AG20443 (cell line): Measurements from ENCODE around the gene MTUS2.

Experiments
- DNase-seq: peaks from one replicate; pipeline ENCODE4 v3.0.0; 2012; ENCODE audit warnings: low spot score, mixed read lengths

MTUS2 gene

DNA sequence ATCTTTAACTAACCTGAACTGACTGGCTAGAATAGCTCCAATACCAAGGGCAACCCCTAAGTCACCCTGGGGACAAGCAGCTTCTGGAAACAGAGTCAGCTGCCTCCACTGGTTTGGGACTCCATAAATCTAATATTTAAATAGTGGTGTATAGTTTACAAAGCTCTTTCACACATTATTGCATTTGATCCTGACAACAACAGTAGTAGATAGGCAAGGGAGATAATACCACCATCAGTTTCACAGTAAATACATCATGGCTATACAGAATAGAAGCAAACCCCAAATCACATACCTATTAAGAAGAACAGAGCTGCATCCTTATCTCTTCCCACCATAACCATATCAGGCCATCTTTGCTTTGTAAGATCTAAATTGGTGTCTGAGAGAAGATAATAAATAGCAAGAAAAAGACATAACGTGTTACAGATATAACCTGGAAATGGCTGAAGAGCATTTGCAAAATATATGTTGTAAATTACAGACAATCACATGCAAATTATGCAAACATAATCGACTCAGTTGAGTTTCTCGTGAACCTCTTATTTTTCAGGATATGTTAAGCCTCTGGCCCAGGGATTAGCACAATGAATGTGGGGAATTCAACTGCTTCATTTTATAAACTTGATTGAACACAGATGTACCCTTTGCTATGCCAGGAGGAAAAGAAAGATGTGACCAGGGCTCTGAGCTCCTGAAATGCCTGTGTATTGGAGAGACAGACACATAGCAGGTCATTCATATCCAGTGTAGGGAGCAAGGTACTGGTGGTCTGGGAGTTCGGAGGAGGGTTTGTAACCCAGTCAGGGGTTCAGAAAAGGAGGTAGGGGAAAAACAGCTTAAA is 632.9 kb downstream of the MTUS2 start:
- peak; percentile 54 for DNase-seq

DNA sequence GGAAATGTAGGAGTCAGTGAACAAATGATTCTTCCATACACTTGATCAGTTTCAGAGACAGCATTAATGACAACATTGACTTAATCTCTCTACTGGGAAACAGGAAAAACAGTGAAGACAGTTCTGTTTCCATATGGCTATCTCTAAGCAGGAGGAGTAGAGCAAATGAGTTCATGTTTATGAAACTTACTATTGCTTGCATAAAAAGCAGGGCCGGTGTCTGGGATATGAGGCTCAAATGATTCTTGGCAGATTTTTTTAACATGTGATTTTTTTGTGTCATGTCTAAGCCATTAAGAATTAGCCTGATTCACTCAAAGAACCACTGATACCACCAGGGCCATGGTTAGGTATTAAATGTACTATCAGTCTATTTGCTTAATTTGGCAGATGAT is 633.5 kb downstream of the MTUS2 start:
- no peak for DNase-seq

DNA sequence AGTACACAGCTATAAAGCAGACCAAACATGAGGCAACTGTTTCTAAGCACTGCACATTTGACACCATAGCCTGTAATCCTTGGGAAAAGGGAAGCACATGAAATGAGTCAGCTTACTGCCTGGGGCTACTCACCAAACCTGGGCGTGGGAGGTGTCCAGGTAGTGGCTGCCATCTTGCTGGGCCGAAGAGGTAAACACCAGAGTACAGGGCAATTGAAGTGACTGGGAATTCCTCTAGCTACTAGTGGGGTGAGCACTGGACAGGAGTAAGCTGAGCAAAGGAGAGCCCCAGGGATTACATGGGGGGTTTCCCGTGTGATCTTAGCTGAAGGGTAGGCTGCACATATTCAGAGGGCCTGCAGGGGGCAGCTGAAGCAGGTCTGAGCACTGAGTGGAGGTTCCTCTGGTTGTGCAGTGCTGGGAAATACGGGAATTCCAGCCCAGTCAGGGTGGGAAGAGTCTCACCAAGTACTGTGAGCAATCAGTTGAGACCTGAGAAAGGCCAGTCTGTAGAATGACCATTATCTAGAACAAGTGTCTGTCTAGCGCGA is 634.9 kb downstream of the MTUS2 start:
- no peak for DNase-seq

DNA sequence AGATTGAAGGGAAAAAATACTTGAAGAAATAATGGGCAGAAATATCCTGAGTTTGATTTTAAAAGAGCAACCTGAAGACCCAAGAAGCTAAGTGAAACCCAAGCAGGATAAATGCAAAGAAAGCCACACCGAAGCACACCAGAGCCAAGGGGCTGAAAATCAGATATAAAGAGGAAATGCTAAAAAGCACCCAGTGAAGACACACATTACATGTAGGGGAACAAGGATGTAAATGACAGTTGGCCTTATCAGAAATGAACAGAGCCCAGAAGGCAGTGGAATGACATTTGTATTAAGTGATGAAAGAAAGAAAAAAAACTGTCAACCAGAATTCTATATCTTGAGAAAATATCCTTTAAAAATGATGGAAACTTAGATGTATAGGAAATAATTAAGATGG is 636.3 kb downstream of the MTUS2 start:
- DNase-seq: no peak

DNA sequence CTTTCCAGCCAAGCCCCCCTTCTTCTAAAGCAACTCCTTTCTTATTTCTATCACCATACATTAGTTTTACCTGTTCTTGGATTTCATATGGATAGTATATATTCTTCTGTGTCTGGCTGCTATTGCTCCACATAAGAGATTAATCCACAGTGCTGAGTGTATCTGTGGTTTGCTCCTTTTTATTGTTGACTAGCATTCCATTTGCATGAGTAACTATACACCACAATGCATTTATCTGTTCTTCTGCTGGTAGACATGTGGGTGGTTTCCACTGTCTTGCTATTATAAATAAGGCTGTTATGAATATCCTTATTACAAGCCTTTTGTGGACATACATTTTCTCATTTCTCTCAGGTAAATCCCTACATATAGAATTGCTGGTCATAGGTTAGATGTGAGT is 637.2 kb downstream of the MTUS2 start:
- DNase-seq: peak; percentile 76

DNA sequence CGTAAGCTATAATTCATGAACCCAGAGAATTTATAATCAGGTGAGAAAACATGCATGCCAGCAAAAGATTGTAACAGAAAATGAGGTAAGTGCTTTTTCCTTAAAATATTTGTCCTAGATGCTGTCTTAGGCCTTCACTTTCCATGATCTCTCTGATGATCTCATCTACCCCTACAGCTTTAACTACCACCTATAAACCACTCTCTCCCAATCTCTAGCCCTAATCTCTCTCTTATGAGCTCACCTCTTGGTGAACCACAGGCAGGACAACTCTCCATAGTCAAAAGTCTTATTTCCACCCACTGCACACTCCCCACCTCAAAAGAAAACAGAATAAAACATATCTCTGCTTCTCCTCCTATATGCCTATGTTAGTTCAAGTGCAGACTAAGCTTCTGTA is 638.3 kb downstream of the MTUS2 start:
- DNase-seq: no peak

DNA sequence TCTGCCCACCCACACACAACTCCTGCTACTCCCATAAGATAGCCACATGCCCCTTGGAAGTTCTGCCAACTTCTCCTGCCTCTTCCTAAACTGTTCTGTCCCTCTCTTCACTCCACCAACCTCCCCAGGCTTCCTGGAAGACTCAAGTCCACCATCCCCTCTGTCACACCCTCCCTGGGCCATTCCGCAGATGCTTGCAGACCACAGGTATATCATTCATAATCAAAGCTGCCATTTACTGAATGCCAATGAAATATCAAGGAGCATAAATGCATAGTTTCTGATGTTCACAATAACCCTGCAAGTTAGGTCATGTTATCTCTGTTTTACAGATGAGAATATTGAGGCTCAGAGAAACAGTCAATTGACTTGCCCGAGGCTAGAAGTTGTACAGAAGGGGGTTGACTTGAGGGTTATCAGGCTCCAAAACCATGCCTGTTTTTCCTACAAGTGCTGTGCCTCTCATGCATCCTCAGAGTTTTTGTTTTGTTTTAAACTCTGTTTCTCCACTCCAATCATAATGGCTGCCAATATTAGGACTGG is 639.7 kb downstream of the MTUS2 start:
- no peak for DNase-seq

DNA sequence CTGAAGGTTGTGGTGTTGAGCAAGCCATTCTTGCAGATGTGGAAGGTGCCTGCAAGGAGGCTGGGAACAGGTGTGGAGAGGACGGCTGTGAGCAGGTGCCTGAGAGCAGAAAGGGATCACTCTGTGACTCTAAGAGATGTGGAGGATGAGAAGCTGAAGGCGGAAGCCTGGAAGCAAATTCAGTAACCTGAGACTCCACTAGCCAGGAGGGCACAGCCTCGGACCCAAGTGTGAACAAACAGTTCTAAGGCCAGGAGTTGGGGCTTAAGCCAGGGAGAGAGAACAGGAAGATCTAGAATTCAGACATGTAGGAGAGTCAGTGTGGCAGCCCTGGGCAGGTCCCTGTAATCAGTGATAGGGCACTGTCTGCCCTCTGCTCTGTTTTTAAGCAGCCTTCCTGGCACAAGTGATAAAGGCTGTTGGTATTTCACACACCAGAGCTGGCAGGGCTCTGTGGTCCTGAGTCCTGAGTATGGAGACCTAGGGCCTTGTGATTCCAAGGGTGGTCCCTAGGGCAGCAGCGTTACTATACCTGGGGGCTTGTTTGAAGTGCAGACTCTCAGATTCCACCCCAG is 644.1 kb downstream of the MTUS2 start:
- DNase-seq: no peak

DNA sequence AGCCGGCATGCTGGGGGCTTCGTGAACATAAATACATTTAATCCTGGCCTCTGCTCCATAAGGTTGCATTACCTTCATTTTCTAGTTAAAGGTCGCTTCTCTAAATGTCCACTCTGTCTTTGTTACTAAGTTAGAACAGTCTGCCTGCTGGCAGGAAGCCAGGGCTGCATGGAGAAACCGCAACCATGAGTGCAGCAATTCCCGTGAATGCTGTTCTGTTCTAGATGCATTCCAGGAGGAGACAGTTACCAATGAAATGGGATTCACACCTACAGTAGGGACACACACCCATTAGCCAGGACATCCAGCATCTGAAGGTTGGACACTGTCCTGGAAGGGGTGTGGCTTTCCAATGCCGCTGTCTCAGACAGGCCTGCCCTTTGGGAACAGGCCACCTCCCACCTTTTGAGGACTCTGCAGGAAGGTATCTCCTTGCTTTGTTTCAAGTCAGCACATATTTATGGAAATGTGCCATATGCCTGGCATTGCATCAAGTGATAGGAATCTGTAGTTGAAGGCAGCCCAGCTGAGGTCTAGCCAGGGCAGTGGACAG is 645.7 kb downstream of the MTUS2 start:
- peak; percentile 26 for DNase-seq

DNA sequence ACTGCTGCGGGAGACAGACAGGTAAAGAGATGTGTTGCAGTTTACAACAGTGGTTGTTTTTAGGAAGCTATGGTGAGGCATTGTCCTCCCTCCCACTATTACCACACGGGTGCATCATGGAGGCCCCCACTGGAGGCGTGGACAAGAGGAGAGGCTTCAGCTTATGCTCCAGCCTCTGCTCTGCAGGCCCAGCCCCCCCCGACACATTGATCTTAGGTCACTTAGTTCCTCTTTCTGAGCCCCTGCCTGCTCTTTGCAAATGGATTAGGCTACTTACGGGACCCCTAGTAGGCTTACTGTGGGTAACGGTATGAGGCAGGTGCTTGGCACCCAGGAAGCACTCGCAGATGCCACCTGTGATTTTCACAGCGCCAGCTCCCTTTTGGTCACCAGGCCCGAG is 651.4 kb downstream of the MTUS2 start:
- DNase-seq: no peak

DNA sequence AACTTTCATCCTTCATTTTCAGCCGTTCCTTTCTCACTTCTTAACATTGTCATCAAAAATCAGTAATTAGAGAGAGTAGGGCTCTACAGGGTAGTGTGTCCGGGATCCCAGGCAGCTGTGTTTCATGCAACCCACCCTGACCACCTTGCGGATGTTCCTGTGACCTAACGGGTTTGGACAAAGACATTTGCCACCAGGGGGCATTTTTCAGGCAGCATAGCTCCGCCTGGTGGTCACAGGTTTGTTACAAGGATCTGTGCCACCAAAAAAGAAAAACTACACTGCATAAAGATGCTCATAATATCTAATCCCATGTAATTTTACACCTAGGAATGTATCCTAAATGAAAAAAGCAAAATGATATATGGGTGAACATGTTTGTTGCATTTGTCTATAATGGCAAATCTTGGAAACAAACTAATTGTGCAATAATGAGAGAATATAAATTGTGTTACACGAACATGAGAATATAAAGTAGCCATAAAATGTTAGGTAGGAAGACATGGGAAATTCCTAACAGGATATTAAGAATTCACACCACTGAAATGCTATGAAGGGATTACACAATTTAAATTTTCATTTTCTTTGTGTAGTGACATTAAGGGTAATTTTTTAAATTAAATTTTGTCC is 652.3 kb downstream of the MTUS2 start:
- DNase-seq: peak; percentile 74

DNA sequence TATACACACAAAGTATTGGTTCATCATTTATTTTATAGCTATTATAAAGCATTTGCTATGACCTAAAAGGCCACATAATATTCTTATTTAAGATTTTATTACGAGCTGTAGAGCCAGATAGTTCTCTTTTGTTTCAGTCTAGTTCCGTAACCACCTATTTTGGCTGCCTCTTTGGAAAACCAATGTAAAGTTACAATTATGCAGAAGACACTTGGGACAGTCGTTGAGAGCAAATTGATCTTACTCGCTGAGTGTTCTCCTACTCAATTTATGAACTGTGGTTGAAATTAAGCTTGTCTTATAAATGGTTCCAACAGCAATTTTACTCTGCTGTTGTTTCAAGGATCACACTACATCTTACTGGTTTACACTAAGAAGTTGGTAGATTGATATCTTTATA is 653.0 kb downstream of the MTUS2 start:
- DNase-seq: no peak

DNA sequence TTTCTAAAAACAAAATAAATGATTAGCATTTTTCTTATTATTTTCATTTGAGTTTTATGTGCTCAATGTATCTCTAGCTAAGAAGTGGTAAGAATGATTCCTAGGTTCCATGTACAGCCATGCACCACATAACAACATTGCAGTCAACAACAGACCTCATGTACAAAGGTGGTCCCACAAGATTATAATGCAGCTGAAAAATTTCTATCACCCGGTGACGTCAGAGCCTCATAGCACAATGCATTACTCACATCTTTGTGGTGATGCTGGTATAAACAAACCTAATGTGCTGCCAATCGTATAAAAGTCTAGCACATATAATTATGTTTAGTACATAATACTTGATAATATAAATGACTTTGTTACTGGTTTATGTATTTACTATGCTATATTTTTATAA is 654.9 kb downstream of the MTUS2 start:
- DNase-seq: no peak

DNA sequence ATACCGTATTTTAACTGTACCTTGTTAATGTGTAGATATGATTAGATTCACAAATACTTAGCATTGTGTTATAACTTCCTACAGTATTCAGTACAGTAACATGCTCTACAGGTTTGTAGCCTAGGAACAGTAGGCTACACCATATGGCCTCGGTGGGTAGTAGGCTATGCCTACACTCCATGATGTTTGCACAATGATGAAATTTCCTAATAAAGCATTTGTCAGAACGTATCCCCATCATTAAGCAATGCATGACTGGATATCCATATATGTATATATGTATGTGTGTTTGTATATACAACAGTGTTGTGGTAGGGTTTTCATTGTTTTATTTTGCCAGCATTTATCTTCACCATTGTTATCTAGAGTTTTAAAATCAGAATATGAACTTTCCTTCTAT is 655.9 kb downstream of the MTUS2 start:
- DNase-seq: no peak

DNA sequence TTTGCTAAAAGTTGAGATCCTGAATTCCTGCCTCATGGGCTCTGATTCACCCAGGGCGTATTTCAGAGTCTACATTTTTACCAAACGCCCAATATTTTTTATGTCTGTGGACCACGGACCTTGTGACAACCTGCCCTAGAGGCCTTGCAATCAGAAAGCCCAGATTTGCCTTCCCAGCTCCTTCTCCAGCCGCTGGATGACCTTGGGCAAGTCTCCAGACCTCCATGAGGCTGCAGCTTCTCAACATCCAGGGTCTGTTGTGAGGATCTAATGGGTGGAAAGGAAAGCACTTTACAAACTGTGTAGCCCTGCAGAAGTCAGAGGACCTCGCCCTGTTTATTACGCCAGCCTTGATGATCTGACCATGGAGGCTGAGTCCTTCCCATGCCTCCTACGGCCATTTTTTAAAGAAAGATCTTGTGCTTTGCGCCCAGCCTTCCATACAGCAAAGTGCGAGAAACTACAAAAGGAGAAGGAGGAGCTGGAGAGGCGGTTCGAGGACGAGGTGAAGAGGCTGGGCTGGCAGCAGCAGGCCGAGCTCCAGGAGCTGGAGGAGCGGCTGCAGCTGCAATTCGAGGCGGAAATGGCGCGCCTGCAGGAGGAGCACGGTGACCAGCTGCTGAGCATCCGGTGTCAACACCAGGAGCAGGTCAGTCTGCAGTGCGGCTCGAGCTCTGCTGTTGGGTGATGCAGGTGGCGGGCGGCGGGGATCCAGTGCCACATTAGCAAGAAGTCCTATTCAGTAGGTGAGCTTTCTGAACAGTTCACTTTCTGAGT is 659.8 kb downstream of the MTUS2 start:
- DNase-seq: peak; percentile 37

DNA sequence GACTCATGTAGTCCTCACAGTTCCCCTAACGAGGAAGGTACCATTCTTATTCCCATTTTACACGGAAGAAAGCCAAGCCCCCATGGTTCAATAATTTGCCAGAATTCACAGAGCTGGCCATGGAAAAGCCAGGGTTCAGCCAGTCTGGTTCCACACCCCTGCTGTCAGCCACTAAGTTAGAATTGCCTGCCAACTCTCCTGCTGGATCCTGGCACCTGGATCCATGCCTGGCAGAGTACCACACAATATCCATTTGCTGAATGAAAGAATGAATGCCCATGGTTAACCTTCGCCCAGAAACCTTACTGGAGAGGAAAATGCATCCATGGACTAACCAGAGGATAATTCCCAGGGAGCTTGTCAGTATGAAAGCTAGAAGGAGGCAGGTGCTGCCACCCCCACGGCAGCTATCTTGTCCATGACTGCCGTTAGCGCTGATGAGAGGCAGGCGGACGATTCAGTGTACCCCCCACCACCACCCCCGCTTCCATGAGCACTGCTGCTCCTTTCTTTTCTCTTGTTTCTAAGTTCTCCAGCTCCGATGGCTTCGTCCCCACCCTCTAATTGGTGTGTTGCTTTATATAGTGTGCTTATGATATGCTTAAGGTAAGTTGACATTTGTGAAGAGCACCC is 660.9 kb downstream of the MTUS2 start:
- DNase-seq: no peak

DNA sequence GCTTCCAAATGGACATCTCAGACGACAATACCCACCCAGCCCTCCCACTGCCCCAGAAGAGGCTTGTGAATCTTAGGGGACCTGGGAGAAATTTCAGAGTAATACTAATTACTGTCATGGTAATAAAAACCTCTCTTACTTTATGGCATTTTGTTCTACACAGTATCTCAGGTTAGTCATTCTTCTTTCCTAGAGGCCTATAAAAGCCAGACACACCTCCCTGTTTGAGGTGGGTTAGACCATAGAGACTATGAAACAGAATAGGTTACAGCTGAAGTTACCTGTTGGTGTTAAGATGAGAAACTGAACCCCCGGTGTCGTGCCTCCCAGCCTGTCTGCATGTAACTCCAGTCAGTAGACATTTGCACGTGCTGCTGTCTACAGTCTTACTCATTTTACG is 661.5 kb downstream of the MTUS2 start:
- no peak for DNase-seq

DNA sequence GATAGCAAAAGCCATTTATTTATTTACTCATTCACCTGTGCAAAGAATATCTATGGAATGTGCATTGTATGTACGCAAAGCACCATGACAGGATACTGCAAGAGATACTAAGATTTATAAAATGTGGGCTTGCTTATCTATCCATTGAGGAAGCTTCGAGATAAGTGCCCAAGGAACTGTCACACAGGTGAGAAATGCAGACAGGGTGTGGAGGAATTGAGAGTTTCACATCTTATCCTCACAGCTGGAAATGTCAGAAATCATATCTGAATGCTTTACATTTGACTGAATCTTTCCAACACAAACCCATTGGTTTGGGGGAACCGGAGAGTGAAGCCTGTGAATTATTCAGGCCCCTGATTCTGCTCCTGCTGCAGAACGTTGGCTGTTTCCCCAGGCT is 662.4 kb downstream of the MTUS2 start:
- no peak for DNase-seq

DNA sequence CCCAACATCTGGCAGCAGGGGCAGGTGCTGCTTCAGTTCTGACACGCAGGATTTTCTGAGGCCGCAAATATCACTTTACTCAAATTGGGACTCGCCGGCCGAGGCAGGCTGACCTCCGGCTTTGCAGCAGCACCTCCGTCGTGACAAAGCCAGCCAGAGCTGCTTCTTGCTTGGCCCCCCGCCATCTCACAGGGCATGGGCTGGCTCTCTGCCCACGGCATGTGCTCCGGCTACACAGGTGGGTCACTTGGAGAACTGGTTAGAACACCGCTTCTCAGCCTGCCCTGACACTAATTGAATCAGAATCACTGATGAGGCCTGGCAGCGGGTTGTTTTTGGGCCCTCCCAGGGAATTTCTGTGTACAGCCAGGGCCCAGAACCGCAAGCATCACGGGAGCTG is 663.1 kb downstream of the MTUS2 start:
- no peak for DNase-seq

DNA sequence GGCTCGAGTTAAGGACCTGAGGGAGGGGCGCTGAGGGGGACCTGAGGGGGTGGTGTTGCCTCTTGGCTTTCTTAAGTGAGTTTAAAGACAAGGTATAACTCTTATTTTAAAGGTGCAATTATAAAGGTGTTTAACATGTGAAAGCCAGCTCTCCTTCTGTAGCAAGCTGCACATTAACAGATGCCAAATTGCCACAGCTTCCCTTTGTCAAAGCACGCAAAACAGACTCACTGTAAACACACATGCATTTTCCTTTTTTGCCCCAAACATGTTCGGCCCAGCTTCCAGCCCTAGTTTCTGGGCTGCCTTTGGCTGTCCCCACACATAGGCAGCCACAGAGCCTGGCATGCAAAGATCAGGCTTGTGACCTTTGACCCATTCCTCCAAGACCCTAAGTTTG is 663.5 kb downstream of the MTUS2 start:
- DNase-seq: no peak

DNA sequence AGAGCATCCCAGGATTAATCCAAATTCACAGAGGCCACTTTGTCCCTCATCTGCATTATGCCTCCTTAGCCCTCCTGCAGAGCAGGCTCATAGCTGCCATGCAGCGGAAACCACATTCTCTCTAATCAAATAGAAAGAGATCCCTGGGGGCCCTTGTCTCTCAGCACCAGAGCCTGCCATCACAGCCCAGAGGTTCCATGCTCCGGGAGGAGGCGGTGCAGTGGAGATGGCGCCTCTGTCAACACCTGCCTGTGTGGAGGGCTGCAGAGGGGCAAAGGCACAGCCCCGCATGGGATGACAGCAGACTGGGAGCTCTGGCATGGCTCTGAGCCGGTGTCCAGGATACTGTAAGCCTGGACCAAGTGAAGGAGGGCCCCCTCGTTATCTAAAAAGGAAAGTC is 664.1 kb downstream of the MTUS2 start:
- no peak for DNase-seq
